Endothelial cell of umbilical vein (primary cell): ENCODE data around the gene CCDC179. TPM values are rescaled to one million over a fixed set of nuclear protein-coding genes. Genes with fewer than 3 reads are reported as not detected.

Experiments
- BruUV-seq: library from RNA; stranded (reverse); fragments of 400-500 nt; replicated peaks from 2 replicates; lab custom pipeline; 2021; lab: Mats Ljungman, UMichigan
- CTCF ChIA-PET: fragments of 300-600, 350-600 bp; sonication (Branson Sonifier 250); formaldehyde crosslinking; loops from one replicate; lab custom pipeline; 2021; ENCODE audit warnings: antibody characterized with exemption, inconsistent platforms; lab: Charles Lee
- POLR2A ChIA-PET: fragments of 300-600, 350-600 bp; sonication (Branson Sonifier 250); formaldehyde crosslinking; loops from one replicate; lab custom pipeline; 2021; ENCODE audit warnings: antibody characterized with exemption, inconsistent platforms; lab: Charles Lee
- DNase-seq: peaks from one replicate; pipeline ENCODE4 v3.0.0-alpha.2; 2011; ENCODE audit warnings: low read depth, low spot score
- FAIRE-seq: peaks from 2 replicates; lab custom pipeline; 2011; peaks lifted over from hg19 to GRCh38; lab: Jason Lieb, UNC
- H2AFZ ChIP-seq: 2 replicates; pipeline ENCODE4 v1.6.0; 2012; ENCODE audit warnings: low read depth, low read length, control low read depth, inconsistent platforms
- H3K27ac ChIP-seq: 2 replicates; pipeline ENCODE4 v1.5.1; 2011; ENCODE audit warnings: low read depth, mild to moderate bottlenecking, control low read depth, low read length, moderate library complexity; ENCODE audit not compliant: insufficient read depth
- H3K27me3 ChIP-seq, 2 experiments: 2 replicates each; pipeline versions ENCODE4 v1.6.0 to v1.6.1; 2011; ENCODE audit warnings: low read length in 2 of 2, mixed read lengths in 1 of 2; ENCODE audit not compliant: control insufficient read depth in 2 of 2, insufficient read depth in 2 of 2
- H3K36me3 ChIP-seq, 2 experiments: 2 replicates in 1 of 2; 3 replicates in 1 of 2; pipeline ENCODE4 v1.5.1; 2011; ENCODE audit warnings: low read length in 2 of 2, mild to moderate bottlenecking in 1 of 2, moderate library complexity in 1 of 2; ENCODE audit not compliant: control insufficient read depth in 2 of 2, insufficient read depth in 2 of 2; ENCODE audit errors: extremely low read depth in 1 of 2
- H3K4me1 ChIP-seq: 3 replicates; pipeline ENCODE4 v1.5.1; 2011; ENCODE audit warnings: mild to moderate bottlenecking, low read length; ENCODE audit not compliant: control insufficient read depth, insufficient read depth; ENCODE audit errors: extremely low read depth
- H3K4me2 ChIP-seq: 2 replicates; pipeline ENCODE4 v1.6.1; 2011; ENCODE audit warnings: low read length, control low read depth, mixed read lengths; ENCODE audit not compliant: insufficient read depth
- H3K4me3 ChIP-seq, 3 experiments: fragments of 200-600 bp in 1 of 3; sonication (generic), shearing (Covaris generic) in 1 of 3; replicated peaks in 1 of 3; 2 replicates each; pipeline ENCODE4 v1.5.1; 2011 to 2016; ENCODE audit warnings: control low read depth in 3 of 3, low read length in 3 of 3, mild to moderate bottlenecking in 2 of 3, inconsistent platforms in 1 of 3, low read depth in 1 of 3, moderate library complexity in 1 of 3; ENCODE audit not compliant: insufficient read depth in 1 of 3
- H3K79me2 ChIP-seq: 2 replicates; pipeline ENCODE4 v1.6.0; 2012; ENCODE audit warnings: low read length, inconsistent platforms; ENCODE audit not compliant: control insufficient read depth, insufficient read depth
- H3K9ac ChIP-seq: replicated peaks from 2 replicates; pipeline ENCODE3; 2011; ENCODE audit warnings: low read length, control low read depth; ENCODE audit not compliant: insufficient read depth; ENCODE audit errors: extremely low read depth
- H3K9me1 ChIP-seq: replicated peaks from 3 replicates; pipeline ENCODE4 v1.6.0; 2011; ENCODE audit warnings: mild to moderate bottlenecking, low read length; ENCODE audit not compliant: control insufficient read depth, insufficient read depth; ENCODE audit errors: extremely low read depth
- H3K9me3 ChIP-seq: replicated peaks from 2 replicates; pipeline ENCODE4 v1.5.1; 2012; ENCODE audit warnings: low read length, inconsistent platforms; ENCODE audit not compliant: control insufficient read depth, insufficient read depth
- H4K20me1 ChIP-seq: replicated peaks from 2 replicates; pipeline ENCODE3; 2011; ENCODE audit warnings: mild to moderate bottlenecking, low read length; ENCODE audit not compliant: control insufficient read depth, insufficient read depth; ENCODE audit errors: extremely low read depth
- EZH2 ChIP-seq: IDR thresholded peaks from 2 replicates; pipeline ENCODE4 v1.6.1; 2012; ENCODE audit warnings: borderline replicate concordance, low read depth, mild to moderate bottlenecking, moderate library complexity, low read length, inconsistent platforms; ENCODE audit not compliant: severe bottlenecking
- FOS ChIP-seq: IDR thresholded peaks from 2 replicates; pipeline ENCODE4 v1.6.1; 2011; ENCODE audit warnings: mild to moderate bottlenecking, low read length, moderate library complexity, borderline replicate concordance; ENCODE audit not compliant: insufficient read depth
- GATA2 ChIP-seq: IDR thresholded peaks from 2 replicates; pipeline ENCODE4 v1.7.0; 2011; ENCODE audit warnings: low read depth, mild to moderate bottlenecking, moderate library complexity, mixed read lengths, low read length; ENCODE audit not compliant: insufficient read length, insufficient read depth
- JUN ChIP-seq: IDR thresholded peaks from 2 replicates; pipeline ENCODE4 v1.6.1; 2011; ENCODE audit warnings: borderline replicate concordance, low read depth; ENCODE audit not compliant: insufficient read length, insufficient read depth
- MYC ChIP-seq: IDR thresholded peaks from one replicate; pipeline ENCODE4 v1.6.1; 2011; ENCODE audit warnings: mild to moderate bottlenecking, low read depth, low read length
- POLR2A ChIP-seq: IDR thresholded peaks from 2 replicates; pipeline ENCODE4 v1.6.1; 2012; ENCODE audit warnings: low read depth, mild to moderate bottlenecking, control low read depth, low read length
- POLR2AphosphoS5 ChIP-seq: IDR thresholded peaks from 2 replicates; pipeline ENCODE4 v1.6.1; 2012; ENCODE audit warnings: low read depth, mild to moderate bottlenecking, control low read depth, low read length, moderate library complexity; ENCODE audit not compliant: insufficient read depth
- dilution Hi-C: fragments of 300-500 bp; cut with MboI; formaldehyde crosslinking; loops from one replicate; pipeline ENCODE4 v1.15.0; 2019; ENCODE audit warnings: low sequenced_read_pairs; ENCODE audit not compliant: extremely low pct_ligation_motif_present
- intact Hi-C: fragments of 100-400 bp; cut with micrococcal nuclease; formaldehyde crosslinking; loops from one replicate; pipeline ENCODE4 v1.10.0; 2022
- polyA plus RNA-seq, 4 experiments: library from polyadenylated mRNA; depleted of rRNA in 3 of 4; stranded (reverse) in 3 of 4; unstranded in 1 of 4; fragments of >200 nt; gene quantifications; 2 replicates each; pipeline versions ENCODE4 v1.2.1 to v1.2.3, GENCODE V29; 2011 to 2012; ENCODE audit warnings: missing spikeins in 1 of 4
- total RNA-seq: library from RNA; stranded (reverse); gene quantifications from 2 replicates; pipeline ENCODE4 v1.2.3, GENCODE V29; 2021
- TF ChIP-seq, protein P1 (sequence below), 2 donors: IDR thresholded peaks; 1 replicate in 1 of 2; 2 replicates in 1 of 2; pipeline ENCODE4 v1.5.1; 2011; ENCODE audit warnings: low read length in 2 of 2, mild to moderate bottlenecking in 2 of 2, moderate library complexity in 2 of 2, control low read depth in 1 of 2, inconsistent platforms in 1 of 2, low read depth in 1 of 2; ENCODE audit not compliant: insufficient read depth in 1 of 2; ENCODE audit errors: extremely low read depth in 1 of 2
- TF ChIP-seq, protein P2 (sequence below): IDR thresholded peaks from 2 replicates; pipeline ENCODE4 v1.6.1; 2011; ENCODE audit not compliant: insufficient read depth, insufficient read length

Gene CCDC179
- total and polyA plus RNA-seq, 2 donors (not counting 3 experiments of a cell fraction or from before 2014, with no cell fraction given), result not detected

- H3K9ac ChIP-seq, result no peak overlapping the region
- intact Hi-C loops, result no loop called here
- no peaks in the 10 kb centered on the region for H3K9me1 ChIP-seq
- no peak overlapping the region for H3K4me2 ChIP-seq
- H3K27ac ChIP-seq, result no peak overlapping the region
- no peaks in the 10 kb centered on the region for H3K4me1 ChIP-seq
- DNase-seq (no peak), FAIRE-seq (no peak)
- H2AFZ ChIP-seq, result no peak overlapping the region
- dilution Hi-C loops, result no loop called here
- TF ChIP-seq FOS (no peak), MYC (no peak), POLR2A (no peak), GATA2 (no peak), POLR2AphosphoS5 (no peak), JUN (no peak), EZH2 (no peak)
- TF ChIP-seq, protein P1, sequence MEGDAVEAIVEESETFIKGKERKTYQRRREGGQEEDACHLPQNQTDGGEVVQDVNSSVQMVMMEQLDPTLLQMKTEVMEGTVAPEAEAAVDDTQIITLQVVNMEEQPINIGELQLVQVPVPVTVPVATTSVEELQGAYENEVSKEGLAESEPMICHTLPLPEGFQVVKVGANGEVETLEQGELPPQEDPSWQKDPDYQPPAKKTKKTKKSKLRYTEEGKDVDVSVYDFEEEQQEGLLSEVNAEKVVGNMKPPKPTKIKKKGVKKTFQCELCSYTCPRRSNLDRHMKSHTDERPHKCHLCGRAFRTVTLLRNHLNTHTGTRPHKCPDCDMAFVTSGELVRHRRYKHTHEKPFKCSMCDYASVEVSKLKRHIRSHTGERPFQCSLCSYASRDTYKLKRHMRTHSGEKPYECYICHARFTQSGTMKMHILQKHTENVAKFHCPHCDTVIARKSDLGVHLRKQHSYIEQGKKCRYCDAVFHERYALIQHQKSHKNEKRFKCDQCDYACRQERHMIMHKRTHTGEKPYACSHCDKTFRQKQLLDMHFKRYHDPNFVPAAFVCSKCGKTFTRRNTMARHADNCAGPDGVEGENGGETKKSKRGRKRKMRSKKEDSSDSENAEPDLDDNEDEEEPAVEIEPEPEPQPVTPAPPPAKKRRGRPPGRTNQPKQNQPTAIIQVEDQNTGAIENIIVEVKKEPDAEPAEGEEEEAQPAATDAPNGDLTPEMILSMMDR (IDR thresholded peaks at IDR 0.05; ENCODE audit: extremely low read depth in 1 of 2, insufficient read depth in 1 of 2, low read depth in 1 of 2, low read length in 2 of 2), result no peak
- TF ChIP-seq, protein P2, sequence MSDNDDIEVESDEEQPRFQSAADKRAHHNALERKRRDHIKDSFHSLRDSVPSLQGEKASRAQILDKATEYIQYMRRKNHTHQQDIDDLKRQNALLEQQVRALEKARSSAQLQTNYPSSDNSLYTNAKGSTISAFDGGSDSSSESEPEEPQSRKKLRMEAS, result no peak
- no peaks in the 10 kb centered on the region for H4K20me1 ChIP-seq
- ChIA-PET CTCF (interaction anchor here (1.4 kb wide), 1 partner anchor 30 kb away, joined by 3 read pairs; the partner anchor contains the start of gene SVIP), POLR2A (no interaction called here)
- BruUV-seq, result no TSS peak
- H3K79me2 ChIP-seq, result no peaks in the 10 kb centered on the region
- H3K27me3 ChIP-seq, result no peaks in the 10 kb centered on the region
- H3K4me3 ChIP-seq, result no peak overlapping the region
- no peaks in the 10 kb centered on the region for H3K36me3 ChIP-seq
- H3K9me3 ChIP-seq, result no peaks in the 10 kb centered on the region
Observed at GRCh38 chr11:22859756-22860155, 518 bp downstream of the CCDC179 start.
